Measurements from ENCODE around the gene ITGA11. TPM values are rescaled to one million over a fixed set of nuclear protein-coding genes. Genes with fewer than 3 reads are reported as not detected.

ITGA11 gene
- total RNA-seq, 1 experiment from 2014 or later: not detected

DNA sequence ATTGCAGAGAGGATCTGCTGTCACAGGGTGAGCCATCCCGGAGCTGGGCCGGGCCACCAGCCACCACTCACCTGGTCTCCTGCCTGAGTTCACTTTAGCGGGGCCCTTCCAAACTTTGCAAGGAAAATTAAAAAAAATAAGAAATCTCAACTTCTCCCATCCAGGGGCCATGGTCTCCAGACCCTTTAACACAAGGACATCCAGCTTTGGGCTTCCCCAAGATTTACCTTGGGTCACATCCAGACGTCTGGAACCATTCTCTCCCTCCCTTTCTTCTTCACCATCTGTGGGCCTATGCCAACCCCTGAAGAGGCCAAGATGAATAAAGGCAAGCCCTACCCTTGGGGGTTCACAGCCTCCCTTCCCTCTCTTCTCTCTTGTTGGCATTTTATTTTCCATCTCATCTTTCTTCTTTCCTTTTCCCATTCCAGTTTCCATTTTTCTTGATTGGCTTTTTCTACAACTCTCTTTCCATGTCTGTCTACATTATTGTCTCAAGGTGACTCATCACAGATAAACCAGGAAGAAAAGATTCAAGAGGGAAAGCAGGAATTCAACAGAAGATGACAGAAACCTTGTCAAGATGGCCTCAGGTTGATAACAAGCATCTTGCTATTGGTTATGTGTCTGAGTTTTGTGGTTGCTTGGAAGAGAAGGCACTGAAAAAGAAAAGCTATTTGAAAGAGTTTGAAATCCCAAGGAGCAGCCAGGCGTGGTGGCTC, 49.5 kb downstream of the ITGA11 start:
- Histone ChIP-seq H3K36me3 (ENCODE audit: low read depth, low read length) (no peaks in the 10 kb centered on the region), H3F3A (ENCODE audit: low read length, unreplicated experiment) (peaks cover 5% of the 10 kb centered on the region), H3K4me1 (ENCODE audit: insufficient read depth, low read length) (peaks cover 18% of the 10 kb centered on the region), H3K9me3 (ENCODE audit: low read length) (no peaks in the 10 kb centered on the region), H3K9me2 (replicated peaks; ENCODE audit: low read length) (no peaks in the 10 kb centered on the region), H3K79me2 (ENCODE audit: low read length) (no peaks in the 10 kb centered on the region), H3K9ac (ENCODE audit: low read length) (no peak overlapping the region), H3K4me3 (ENCODE audit: low read length) (no peak overlapping the region), H3K27me3 (ENCODE audit: low read length) (no peaks in the 10 kb centered on the region), H3K4me2 (ENCODE audit: low read length) (no peak overlapping the region), H2AFZ (ENCODE audit: low read length) (no peak overlapping the region), H3K27ac (ENCODE audit: low read length) (no peak overlapping the region), H4K20me1 (ENCODE audit: low read length) (no peaks in the 10 kb centered on the region)
- ChIA-PET CTCF (no interaction called here), POLR2A (ENCODE audit: unreplicated experiment) (interaction anchor here (0.6 kb wide), 1 partner anchor 65 kb away, joined by 9 read pairs; no protein-coding TSS in a partner anchor)
- intact Hi-C loops (cut with micrococcal nuclease): loop anchor here (1.0 to 5.0 kb wide), 2 partner anchors 76 to 130 kb away; no protein-coding TSS in a partner anchor
- no peak for ATAC-seq
- no peak for TF ChIP-seq EZH2phosphoT487 (IDR thresholded peaks at IDR 0.05; ENCODE audit: borderline replicate concordance, low read length)
- TF ChIP-seq, protein P1, sequence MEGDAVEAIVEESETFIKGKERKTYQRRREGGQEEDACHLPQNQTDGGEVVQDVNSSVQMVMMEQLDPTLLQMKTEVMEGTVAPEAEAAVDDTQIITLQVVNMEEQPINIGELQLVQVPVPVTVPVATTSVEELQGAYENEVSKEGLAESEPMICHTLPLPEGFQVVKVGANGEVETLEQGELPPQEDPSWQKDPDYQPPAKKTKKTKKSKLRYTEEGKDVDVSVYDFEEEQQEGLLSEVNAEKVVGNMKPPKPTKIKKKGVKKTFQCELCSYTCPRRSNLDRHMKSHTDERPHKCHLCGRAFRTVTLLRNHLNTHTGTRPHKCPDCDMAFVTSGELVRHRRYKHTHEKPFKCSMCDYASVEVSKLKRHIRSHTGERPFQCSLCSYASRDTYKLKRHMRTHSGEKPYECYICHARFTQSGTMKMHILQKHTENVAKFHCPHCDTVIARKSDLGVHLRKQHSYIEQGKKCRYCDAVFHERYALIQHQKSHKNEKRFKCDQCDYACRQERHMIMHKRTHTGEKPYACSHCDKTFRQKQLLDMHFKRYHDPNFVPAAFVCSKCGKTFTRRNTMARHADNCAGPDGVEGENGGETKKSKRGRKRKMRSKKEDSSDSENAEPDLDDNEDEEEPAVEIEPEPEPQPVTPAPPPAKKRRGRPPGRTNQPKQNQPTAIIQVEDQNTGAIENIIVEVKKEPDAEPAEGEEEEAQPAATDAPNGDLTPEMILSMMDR (conservative IDR thresholded peaks at IDR 0.05; ENCODE audit: low read depth, low read length): no peak
- TF ChIP-seq EZH2 (IDR thresholded peaks at IDR 0.05; ENCODE audit: low read length, unreplicated experiment): no peak
- no peak for DNase-seq
- no TSS peak for BruUV-seq (replicated peaks)

DNA sequence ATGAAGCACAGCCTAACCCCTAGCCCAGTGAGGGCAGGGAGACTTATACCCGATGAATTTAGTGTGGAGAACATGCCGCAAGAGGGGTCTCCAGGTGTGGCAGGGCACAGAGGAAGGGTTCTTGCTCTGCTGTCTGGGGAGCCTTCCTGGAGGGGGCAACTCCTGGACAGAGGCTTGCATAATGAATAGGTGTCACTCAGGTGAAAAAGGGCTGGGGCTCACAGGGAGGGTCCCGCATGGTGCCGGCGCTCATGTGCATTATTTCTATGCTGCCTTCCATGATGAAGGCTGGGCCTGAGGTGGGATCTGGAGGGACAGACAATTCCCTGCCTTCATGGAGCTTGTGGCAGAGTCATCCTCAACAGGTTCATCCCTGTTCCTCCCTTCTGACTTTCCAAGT, 51.5 kb downstream of the ITGA11 start:
- H3K4me2 ChIP-seq (ENCODE audit: low read length): no peak overlapping the region
- H2AFZ ChIP-seq (ENCODE audit: low read length): no peak overlapping the region
- ATAC-seq: no peak
- ChIA-PET CTCF (no interaction called here), POLR2A (ENCODE audit: unreplicated experiment) (no interaction called here)
- no peak overlapping the region for H3K9ac ChIP-seq (ENCODE audit: low read length)
- no peaks in the 10 kb centered on the region for H3K9me2 ChIP-seq (replicated peaks; ENCODE audit: low read length)
- no peak for DNase-seq
- H4K20me1 ChIP-seq (ENCODE audit: low read length): no peaks in the 10 kb centered on the region
- BruUV-seq (replicated peaks): no TSS peak
- no peak for TF ChIP-seq EZH2 (IDR thresholded peaks at IDR 0.05; ENCODE audit: low read length, unreplicated experiment)
- TF ChIP-seq EZH2phosphoT487 (IDR thresholded peaks at IDR 0.05; ENCODE audit: borderline replicate concordance, low read length): no peak
- TF ChIP-seq, protein P1 (conservative IDR thresholded peaks at IDR 0.05; ENCODE audit: low read depth, low read length): no peak
- no peaks in the 10 kb centered on the region for H3K27me3 ChIP-seq (ENCODE audit: low read length)
- no peaks in the 10 kb centered on the region for H3K9me3 ChIP-seq (ENCODE audit: low read length)
- H3K36me3 ChIP-seq (ENCODE audit: low read depth, low read length): no peaks in the 10 kb centered on the region
- H3K27ac ChIP-seq (ENCODE audit: low read length): no peak overlapping the region
- intact Hi-C loops (cut with micrococcal nuclease): loop anchor here (5.0 kb wide), 1 partner anchor 128 kb away; no protein-coding TSS in a partner anchor
- H3F3A ChIP-seq (ENCODE audit: low read length, unreplicated experiment): peaks cover 5% of the 10 kb centered on the region
- peaks cover 18% of the 10 kb centered on the region for H3K4me1 ChIP-seq (ENCODE audit: insufficient read depth, low read length)
- no peak overlapping the region for H3K4me3 ChIP-seq (ENCODE audit: low read length)
- H3K79me2 ChIP-seq (ENCODE audit: low read length): no peaks in the 10 kb centered on the region

DNA sequence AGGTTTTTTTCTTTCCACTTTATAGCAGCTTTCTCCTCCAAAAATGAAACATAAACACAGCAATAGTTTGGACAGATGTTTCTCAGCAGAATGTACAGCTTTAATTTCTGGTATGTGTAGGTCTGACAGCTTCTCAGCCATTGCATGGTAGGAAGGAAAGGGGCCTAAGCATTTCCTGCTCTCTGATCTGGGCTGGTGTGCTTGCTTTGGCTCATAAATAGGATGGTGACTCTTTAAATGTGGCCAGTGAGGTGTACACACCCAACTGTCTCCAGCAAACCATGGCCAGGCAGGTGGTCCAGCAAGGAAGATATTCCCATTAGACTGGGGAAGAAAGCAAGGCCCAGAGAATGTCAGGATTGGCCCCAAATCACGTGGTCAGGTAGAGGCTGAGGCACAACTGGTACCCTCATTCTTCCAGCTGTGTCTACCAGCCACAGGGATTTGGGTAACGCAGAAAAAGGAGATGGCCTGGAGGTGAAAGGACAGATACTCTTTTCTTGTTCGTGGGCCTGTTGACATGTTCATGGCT, 52.1 kb downstream of the ITGA11 start:
- POLR2A ChIA-PET (ENCODE audit: unreplicated experiment): no interaction called here
- Histone ChIP-seq H3K27ac (ENCODE audit: low read length) (no peak overlapping the region), H3K4me3 (ENCODE audit: low read length) (no peak overlapping the region), H3K27me3 (ENCODE audit: low read length) (no peaks in the 10 kb centered on the region), H3K79me2 (ENCODE audit: low read length) (no peaks in the 10 kb centered on the region), H2AFZ (ENCODE audit: low read length) (no peak overlapping the region), H3K4me2 (ENCODE audit: low read length) (no peak overlapping the region), H3K9me2 (replicated peaks; ENCODE audit: low read length) (no peaks in the 10 kb centered on the region), H3K9me3 (ENCODE audit: low read length) (no peaks in the 10 kb centered on the region), H3K36me3 (ENCODE audit: low read depth, low read length) (no peaks in the 10 kb centered on the region), H4K20me1 (ENCODE audit: low read length) (no peaks in the 10 kb centered on the region), H3F3A (ENCODE audit: low read length, unreplicated experiment) (peaks cover under 1% of the 10 kb centered on the region), H3K9ac (ENCODE audit: low read length) (no peak overlapping the region), H3K4me1 (ENCODE audit: insufficient read depth, low read length) (peaks cover 11% of the 10 kb centered on the region)
- ATAC-seq: no peak
- TF ChIP-seq, protein P1 (conservative IDR thresholded peaks at IDR 0.05; ENCODE audit: low read depth, low read length): no peak
- TF ChIP-seq EZH2 (IDR thresholded peaks at IDR 0.05; ENCODE audit: low read length, unreplicated experiment) (no peak), EZH2phosphoT487 (IDR thresholded peaks at IDR 0.05; ENCODE audit: borderline replicate concordance, low read length) (no peak)
- no peak for DNase-seq
- CTCF ChIA-PET: no interaction called here
- intact Hi-C loops (cut with micrococcal nuclease): loop anchor here (5.0 kb wide), 1 partner anchor 128 kb away; no protein-coding TSS in a partner anchor
- BruUV-seq (replicated peaks): no TSS peak

All from PC-3 (cell line).